ENCODE measurements around the gene FBLN7. TPM values are rescaled to one million over a fixed set of nuclear protein-coding genes. Genes with fewer than 3 reads are reported as not detected.

The FBLN7 gene
- total RNA-seq, 4 donors from 2014 or later: 2.5 to 5.8 (median 4.0) TPM

GRCh38 chr2:112142525-112143078 is 4.4 kb downstream of the FBLN7 start:
- no peak overlapping the region for H3K4me3 ChIP-seq
- TF ChIP-seq POLR2A (IDR thresholded peaks at IDR 0.05) (no peak), POLR2AphosphoS5 (IDR thresholded peaks at IDR 0.05) (no peak), EP300 (IDR thresholded peaks at IDR 0.05) (no peak)
- TF ChIP-seq, protein P1, sequence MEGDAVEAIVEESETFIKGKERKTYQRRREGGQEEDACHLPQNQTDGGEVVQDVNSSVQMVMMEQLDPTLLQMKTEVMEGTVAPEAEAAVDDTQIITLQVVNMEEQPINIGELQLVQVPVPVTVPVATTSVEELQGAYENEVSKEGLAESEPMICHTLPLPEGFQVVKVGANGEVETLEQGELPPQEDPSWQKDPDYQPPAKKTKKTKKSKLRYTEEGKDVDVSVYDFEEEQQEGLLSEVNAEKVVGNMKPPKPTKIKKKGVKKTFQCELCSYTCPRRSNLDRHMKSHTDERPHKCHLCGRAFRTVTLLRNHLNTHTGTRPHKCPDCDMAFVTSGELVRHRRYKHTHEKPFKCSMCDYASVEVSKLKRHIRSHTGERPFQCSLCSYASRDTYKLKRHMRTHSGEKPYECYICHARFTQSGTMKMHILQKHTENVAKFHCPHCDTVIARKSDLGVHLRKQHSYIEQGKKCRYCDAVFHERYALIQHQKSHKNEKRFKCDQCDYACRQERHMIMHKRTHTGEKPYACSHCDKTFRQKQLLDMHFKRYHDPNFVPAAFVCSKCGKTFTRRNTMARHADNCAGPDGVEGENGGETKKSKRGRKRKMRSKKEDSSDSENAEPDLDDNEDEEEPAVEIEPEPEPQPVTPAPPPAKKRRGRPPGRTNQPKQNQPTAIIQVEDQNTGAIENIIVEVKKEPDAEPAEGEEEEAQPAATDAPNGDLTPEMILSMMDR (IDR thresholded peaks at IDR 0.05): no peak
- no peak for DNase-seq (ENCODE audit: low spot score in 2 of 2)
- peaks cover 10% of the 10 kb centered on the region for H3K4me1 ChIP-seq
- H3K27ac ChIP-seq: no peak overlapping the region
- WGBS: 93% methylated on average over 7 of the region's 8 CpGs
- peaks cover 8% of the 10 kb centered on the region for H3K27me3 ChIP-seq
- no peaks in the 10 kb centered on the region for H3K36me3 ChIP-seq
- no peaks in the 10 kb centered on the region for H3K9me3 ChIP-seq

DNA sequence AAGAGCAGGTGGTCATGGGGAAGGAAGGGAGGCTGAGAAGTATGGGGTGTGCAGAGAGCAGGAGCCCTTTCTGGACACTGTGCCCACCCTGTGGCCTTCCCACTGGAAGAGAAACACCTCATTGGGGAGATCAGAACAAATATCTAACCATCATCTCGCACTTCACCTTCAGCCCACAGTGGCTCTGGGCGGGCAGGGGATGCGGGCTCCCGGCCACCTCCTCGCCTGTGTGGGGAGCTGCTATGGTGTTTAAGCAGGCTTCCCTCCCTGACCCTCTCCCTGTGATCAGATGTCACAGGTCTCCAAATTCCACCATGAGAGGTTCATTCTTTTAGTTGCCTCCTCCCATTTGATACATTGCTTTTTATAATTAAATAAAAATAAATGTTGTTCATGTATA is 5.0 kb downstream of the FBLN7 start:
- 97% methylated on average over 5 of the region's 5 CpGs for WGBS
- no peak for TF ChIP-seq EP300 (IDR thresholded peaks at IDR 0.05)
- no peak for TF ChIP-seq POLR2AphosphoS5 (IDR thresholded peaks at IDR 0.05)
- no peak for TF ChIP-seq POLR2A (IDR thresholded peaks at IDR 0.05)
- TF ChIP-seq, protein P1 (IDR thresholded peaks at IDR 0.05): no peak
- Histone ChIP-seq H3K27ac (no peak overlapping the region), H3K9me3 (no peaks in the 10 kb centered on the region), H3K4me1 (peaks cover 8% of the 10 kb centered on the region), H3K27me3 (peaks cover 6% of the 10 kb centered on the region), H3K36me3 (no peaks in the 10 kb centered on the region), H3K4me3 (no peak overlapping the region)
- DNase-seq (ENCODE audit: low spot score in 2 of 2): no peak

- Histone ChIP-seq H3K9me3 (no peaks in the 10 kb centered on the region), H3K4me1 (peaks cover 6% of the 10 kb centered on the region), H3K27me3 (no peaks in the 10 kb centered on the region), H3K27ac (no peak overlapping the region), H3K4me3 (no peak overlapping the region), H3K36me3 (no peaks in the 10 kb centered on the region)
- WGBS: 83% methylated on average over 6 of the region's 6 CpGs
- TF ChIP-seq, protein P1 (IDR thresholded peaks at IDR 0.05): no peak
- TF ChIP-seq POLR2AphosphoS5 (IDR thresholded peaks at IDR 0.05) (no peak), POLR2A (IDR thresholded peaks at IDR 0.05) (no peak), EP300 (IDR thresholded peaks at IDR 0.05) (no peak)
- DNase-seq (ENCODE audit: low spot score in 2 of 2): no peak
These were observed 6.8 kb downstream of the FBLN7 start for GRCh38 chr2:112144966-112145365.

GRCh38 chr2:112147382-112148168 is 9.4 kb downstream of the FBLN7 start:
- peak in 1 of 2 donors; percentile 72 for DNase-seq (ENCODE audit: low spot score in 2 of 2)
- no peaks in the 10 kb centered on the region for H3K27me3 ChIP-seq
- no peak overlapping the region for H3K4me3 ChIP-seq
- H3K36me3 ChIP-seq: no peaks in the 10 kb centered on the region
- peaks cover 8% of the 10 kb centered on the region for H3K4me1 ChIP-seq
- peak overlapping the region; percentile 29 for H3K27ac ChIP-seq
- no peaks in the 10 kb centered on the region for H3K9me3 ChIP-seq
- WGBS: 67% methylated on average over 17 of the region's 17 CpGs
- TF ChIP-seq POLR2A (IDR thresholded peaks at IDR 0.05) (no peak), POLR2AphosphoS5 (IDR thresholded peaks at IDR 0.05) (no peak)

- peak in 1 of 2 donors; percentile 71 for DNase-seq (ENCODE audit: low spot score in 2 of 2)
- WGBS: no CpG with 5 or more reads among the region's 2 CpGs
- Histone ChIP-seq H3K27ac (no peak overlapping the region), H3K9me3 (no peaks in the 10 kb centered on the region), H3K4me3 (no peak overlapping the region), H3K36me3 (no peaks in the 10 kb centered on the region), H3K27me3 (no peaks in the 10 kb centered on the region), H3K4me1 (peaks cover 8% of the 10 kb centered on the region)
- TF ChIP-seq, protein P1 (IDR thresholded peaks at IDR 0.05): no peak
- TF ChIP-seq EP300 (IDR thresholded peaks at IDR 0.05): no peak
- TF ChIP-seq POLR2A (IDR thresholded peaks at IDR 0.05): no peak
These were observed 10.3 kb downstream of the FBLN7 start for GRCh38 chr2:112148477-112148876.

All from suprapubic skin (tissue), 4 donors.